ENCODE results near the gene OR6C76. TPM values are rescaled to one million over a fixed set of nuclear protein-coding genes. Genes with fewer than 3 reads are reported as not detected.

The OR6C76 gene
- total RNA-seq, 4 donors from 2014 or later: not detected

DNA sequence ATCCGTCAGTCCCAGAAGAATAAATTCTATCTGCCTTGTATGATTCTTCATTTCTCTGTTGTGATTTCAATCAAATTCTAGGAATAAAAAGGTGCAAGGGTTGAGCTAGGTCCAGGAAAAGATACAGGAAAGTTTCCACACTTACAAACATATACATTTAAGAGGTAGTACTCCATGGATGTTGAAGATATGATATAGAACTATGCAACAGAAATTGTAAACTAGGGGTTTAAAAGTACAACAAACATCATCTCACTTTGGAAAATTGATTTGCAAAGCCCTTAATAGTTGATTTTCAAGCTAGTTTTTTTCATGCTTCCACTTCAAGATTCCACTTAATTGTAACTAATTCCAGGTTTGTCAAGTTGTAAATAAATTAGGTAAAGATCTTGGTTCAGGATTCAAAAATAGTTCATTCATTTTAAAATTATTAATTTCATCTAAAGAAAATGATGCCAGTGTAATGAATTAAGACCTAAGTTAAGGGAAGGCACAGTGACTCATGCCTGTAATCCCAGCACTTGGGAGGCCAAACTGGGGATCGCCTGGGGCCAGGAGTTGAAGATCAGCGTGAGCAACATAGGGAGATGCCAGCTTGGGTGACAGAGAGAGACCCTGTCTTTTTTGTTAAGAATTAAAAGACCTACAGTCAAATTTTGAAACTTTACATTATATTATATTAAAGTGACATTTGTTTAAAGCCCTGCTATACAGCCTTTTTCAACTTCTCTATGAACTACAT, 44.2 kb downstream of the OR6C76 start, which contains the start of gene OR6C70:
Gene OR6C70 (minus strand): TSS at position 51 of the 742 bp plus-strand sequence. CDS start 0 bp downstream, at position 51.
- WGBS: 74% methylated on average over 3 of the region's 3 CpGs
- TF ChIP-seq POLR2AphosphoS5 (IDR thresholded peaks at IDR 0.05) (no peak), POLR2A (IDR thresholded peaks at IDR 0.05; ENCODE audit: low read depth) (no peak), EP300 (IDR thresholded peaks at IDR 0.05) (no peak)
- TF ChIP-seq, protein P1, sequence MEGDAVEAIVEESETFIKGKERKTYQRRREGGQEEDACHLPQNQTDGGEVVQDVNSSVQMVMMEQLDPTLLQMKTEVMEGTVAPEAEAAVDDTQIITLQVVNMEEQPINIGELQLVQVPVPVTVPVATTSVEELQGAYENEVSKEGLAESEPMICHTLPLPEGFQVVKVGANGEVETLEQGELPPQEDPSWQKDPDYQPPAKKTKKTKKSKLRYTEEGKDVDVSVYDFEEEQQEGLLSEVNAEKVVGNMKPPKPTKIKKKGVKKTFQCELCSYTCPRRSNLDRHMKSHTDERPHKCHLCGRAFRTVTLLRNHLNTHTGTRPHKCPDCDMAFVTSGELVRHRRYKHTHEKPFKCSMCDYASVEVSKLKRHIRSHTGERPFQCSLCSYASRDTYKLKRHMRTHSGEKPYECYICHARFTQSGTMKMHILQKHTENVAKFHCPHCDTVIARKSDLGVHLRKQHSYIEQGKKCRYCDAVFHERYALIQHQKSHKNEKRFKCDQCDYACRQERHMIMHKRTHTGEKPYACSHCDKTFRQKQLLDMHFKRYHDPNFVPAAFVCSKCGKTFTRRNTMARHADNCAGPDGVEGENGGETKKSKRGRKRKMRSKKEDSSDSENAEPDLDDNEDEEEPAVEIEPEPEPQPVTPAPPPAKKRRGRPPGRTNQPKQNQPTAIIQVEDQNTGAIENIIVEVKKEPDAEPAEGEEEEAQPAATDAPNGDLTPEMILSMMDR (IDR thresholded peaks at IDR 0.05): no peak
- no peak within 1 kb of the TSS for H3K4me3 ChIP-seq
- DNase-seq (ENCODE audit: extremely low spot score): no peak
- no peaks in the 10 kb centered on the region for H3K9me3 ChIP-seq
- intact Hi-C loops (cut with DNase I): no loop called here
- no peaks in the 10 kb centered on the region for H3K36me3 ChIP-seq
- H3K4me1 ChIP-seq: no peaks in the 10 kb centered on the region
- no peaks in the 10 kb centered on the region for H3K27me3 ChIP-seq
- no peak within 1 kb of the TSS for H3K27ac ChIP-seq (replicated peaks in 1 of 4)

DNA sequence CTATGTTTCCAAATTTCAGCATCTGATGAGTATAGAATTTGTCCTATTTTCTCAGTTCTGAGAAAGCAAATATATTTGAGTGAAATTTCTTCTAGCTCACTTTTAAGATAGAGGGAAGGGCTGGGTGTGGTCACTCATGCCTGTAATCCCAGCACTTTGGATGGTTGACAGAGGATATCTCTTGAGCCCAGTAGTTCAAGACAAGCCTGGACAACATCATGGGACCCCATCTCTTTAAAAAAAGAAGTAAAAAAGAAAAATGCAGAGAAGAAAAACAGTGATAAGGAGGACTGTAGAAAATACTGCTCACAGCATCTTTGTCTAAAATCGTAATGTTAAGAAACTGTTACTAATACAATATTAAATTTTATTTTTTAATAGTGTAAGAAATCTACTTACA, 46.2 kb downstream of the OR6C76 start:
- Histone ChIP-seq H3K27me3 (no peaks in the 10 kb centered on the region), H3K4me1 (no peaks in the 10 kb centered on the region), H3K27ac (replicated peaks in 1 of 4) (no peak overlapping the region), H3K36me3 (no peaks in the 10 kb centered on the region), H3K9me3 (no peaks in the 10 kb centered on the region), H3K4me3 (no peak overlapping the region)
- intact Hi-C loops (cut with DNase I): no loop called here
- no peak for DNase-seq (ENCODE audit: extremely low spot score)
- 94% methylated on average over 1 of the region's 1 CpG for WGBS
- no peak for TF ChIP-seq POLR2AphosphoS5 (IDR thresholded peaks at IDR 0.05)
- no peak for TF ChIP-seq POLR2A (IDR thresholded peaks at IDR 0.05; ENCODE audit: low read depth)
- TF ChIP-seq, protein P1 (IDR thresholded peaks at IDR 0.05): no peak
- TF ChIP-seq EP300 (IDR thresholded peaks at IDR 0.05): no peak

Other genes starting within 250 kb of the OR6C76 start
- not detected for gene OR10A7, start 205.2 kb upstream of the OR6C76 start, total RNA-seq
- not detected for gene OR6C74, start 181.6 kb upstream of the OR6C76 start, total RNA-seq
- gene OR6C6, start 129.7 kb upstream of the OR6C76 start, total RNA-seq: not detected
- not detected for gene OR6C1, start 111.9 kb upstream of the OR6C76 start, total RNA-seq
- gene OR6C3, start 95.5 kb upstream of the OR6C76 start, total RNA-seq: not detected
- not detected for gene OR6C75, start 63.3 kb upstream of the OR6C76 start, total RNA-seq
- not detected for gene OR6C65, start 25.7 kb upstream of the OR6C76 start, total RNA-seq
- not detected for gene OR6C2, start 17.8 kb downstream of the OR6C76 start, total RNA-seq
- not detected for gene OR6C70, start 43.9 kb downstream of the OR6C76 start, total RNA-seq
- gene OR6C68, start 66.1 kb downstream of the OR6C76 start, total RNA-seq: not detected
- gene OR6C4, start 123.3 kb downstream of the OR6C76 start, total RNA-seq: not detected
- gene OR2AP1, start 146.2 kb downstream of the OR6C76 start, total RNA-seq: not detected
- not detected for gene OR10P1, start 210.6 kb downstream of the OR6C76 start, total RNA-seq

Measured in esophagus muscularis mucosa (tissue), 4 donors.